Prostate gland (tissue), 2 donors: Measurements from ENCODE around the gene GLT1D1.

Experiments used
- POLR2A ChIP-seq: fragments of 450-650 bp; IDR thresholded peaks from one replicate; pipeline ENCODE4 v1.6.1; 2016; ENCODE audit warnings: antibody characterized with exemption, mild to moderate bottlenecking
- TF ChIP-seq, protein P1 (sequence below), 4 experiments: fragments of 200-600 bp in 2 of 4; fragments of 450-650 bp in 2 of 4; sonication (generic) in 2 of 4; IDR thresholded peaks; 1 replicate in 3 of 4; 2 replicates in 1 of 4; pipeline ENCODE4 v1.5.1; 2016 to 2019; ENCODE audit warnings: antibody characterized with exemption in 4 of 4, mild to moderate bottlenecking in 2 of 4, moderate library complexity in 2 of 4

DNA sequence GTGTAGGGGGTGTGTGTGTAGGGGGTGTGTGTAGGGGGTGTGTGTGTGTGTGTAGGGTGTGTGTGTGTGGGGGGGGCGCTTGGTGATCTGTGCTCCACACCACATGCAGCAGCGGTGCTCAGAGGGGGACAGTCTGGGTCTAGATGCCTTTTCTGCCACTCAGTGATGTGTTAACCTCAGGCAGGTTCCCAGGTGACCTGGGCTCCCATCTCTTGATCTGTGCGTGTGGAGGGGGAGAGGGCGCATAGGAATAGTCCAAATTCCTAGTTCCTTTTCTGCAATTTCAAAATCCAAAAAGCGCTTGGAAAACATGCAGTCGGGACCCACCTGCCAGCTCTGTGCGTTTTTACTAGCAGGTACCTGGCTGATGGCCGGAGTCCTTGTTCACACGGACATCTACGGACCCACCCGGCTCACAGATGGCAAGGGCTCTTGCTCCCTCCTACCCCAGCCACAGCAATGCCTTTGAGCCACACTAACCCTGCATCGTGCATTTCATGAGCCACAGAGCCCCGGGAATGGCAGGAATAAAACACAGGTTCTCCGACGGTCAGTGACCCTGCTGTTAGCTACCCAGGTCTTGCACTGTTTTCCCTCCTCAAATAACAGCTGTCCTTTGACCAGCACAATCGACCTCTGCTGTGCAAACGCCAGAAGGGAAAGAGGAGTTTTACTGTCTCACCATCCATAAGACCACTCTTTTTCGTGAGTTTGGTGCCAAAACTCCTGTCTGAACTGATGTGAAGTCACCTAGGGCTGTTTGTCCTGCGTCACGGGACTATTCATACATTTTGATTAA, 120.8 kb downstream of the GLT1D1 start:
- no peak for TF ChIP-seq POLR2A
- TF ChIP-seq, protein P1, sequence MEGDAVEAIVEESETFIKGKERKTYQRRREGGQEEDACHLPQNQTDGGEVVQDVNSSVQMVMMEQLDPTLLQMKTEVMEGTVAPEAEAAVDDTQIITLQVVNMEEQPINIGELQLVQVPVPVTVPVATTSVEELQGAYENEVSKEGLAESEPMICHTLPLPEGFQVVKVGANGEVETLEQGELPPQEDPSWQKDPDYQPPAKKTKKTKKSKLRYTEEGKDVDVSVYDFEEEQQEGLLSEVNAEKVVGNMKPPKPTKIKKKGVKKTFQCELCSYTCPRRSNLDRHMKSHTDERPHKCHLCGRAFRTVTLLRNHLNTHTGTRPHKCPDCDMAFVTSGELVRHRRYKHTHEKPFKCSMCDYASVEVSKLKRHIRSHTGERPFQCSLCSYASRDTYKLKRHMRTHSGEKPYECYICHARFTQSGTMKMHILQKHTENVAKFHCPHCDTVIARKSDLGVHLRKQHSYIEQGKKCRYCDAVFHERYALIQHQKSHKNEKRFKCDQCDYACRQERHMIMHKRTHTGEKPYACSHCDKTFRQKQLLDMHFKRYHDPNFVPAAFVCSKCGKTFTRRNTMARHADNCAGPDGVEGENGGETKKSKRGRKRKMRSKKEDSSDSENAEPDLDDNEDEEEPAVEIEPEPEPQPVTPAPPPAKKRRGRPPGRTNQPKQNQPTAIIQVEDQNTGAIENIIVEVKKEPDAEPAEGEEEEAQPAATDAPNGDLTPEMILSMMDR (IDR thresholded peaks at IDR 0.05): no peak
